GM18873 (cell line): ENCODE measurements around the gene PHF21A.
"Not testable (repeated sequence)": the region's sequence is repeated elsewhere in the genome, so short reads cannot be mapped to it uniquely, and the experiment has no call there.

Source experiments
- ATAC-seq: cut with Tn5 transposase; IDR thresholded peaks from one replicate; pipeline ENCODE4 v1.9.1; 2021; ENCODE audit warnings: mild to moderate bottlenecking, moderate library complexity, moderate number of reproducible peaks; ENCODE audit not compliant: unreplicated experiment, low FRiP score

PHF21A gene

GRCh38 chr11:45907911-45908370 lies 213.3 kb downstream of the PHF21A start:
- no peak for ATAC-seq

DNA sequence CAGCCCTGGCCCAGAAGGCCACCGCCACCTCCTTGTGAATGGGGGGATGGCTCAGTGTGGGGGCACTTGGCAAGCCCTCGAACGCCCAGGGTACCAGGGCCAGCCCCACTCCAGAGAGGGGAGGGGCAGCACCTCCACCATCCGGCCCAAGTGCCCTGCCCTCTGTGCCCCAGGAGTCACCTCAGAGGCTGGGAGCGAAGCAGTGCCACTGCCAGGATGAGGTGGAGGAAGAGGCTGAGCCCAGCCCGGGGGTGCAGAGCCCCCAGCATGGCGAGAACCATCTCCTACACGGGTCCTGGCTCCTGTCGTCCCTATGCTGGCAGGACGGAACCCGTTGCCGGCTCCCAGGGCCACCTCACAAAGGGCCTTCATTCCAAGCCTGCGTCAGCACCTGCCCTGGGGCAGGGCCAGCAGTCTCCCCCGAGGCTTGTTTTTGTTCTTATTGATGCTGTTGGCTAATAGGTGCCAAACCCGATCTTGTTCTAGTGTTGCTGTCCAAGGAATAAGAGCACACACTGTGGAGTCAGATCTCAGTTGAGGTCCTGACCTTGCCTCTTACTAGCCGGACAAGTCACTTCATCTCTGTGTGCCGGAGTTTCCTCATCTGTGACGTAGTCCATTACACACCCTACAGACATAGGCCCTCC lies 214.2 kb downstream of the PHF21A start, which contains the start of gene FREY1:
Gene FREY1, minus strand, starts transcription at position 307 of the 647 bp plus-strand sequence. Its CDS starts 26 bp downstream, at position 281.
- ATAC-seq: no peak

- no peak for ATAC-seq
Measured at GRCh38 chr11:45906096-45906682, 215.1 kb downstream of the PHF21A start.

DNA sequence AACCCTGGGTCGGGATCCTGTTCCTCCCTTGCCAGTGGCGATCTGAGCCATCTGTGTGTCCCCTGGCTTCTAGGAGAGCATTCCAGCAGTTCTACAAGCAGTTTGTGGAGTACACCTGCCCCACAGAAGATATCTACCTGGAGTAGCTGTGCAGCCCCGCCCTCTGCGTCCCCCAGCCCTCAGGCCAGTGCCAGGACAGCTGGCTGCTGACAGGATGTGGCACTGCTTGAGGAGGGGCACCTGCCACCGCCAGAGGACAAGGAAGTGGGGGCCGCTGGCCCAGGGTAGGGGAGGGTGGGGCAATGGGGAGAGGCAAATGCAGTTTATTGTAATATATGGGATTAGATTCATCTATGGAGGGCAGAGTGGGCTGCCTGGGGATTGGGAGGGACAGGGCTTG lies 215.7 kb downstream of the PHF21A start:
- ATAC-seq: not testable (repeated sequence)

DNA sequence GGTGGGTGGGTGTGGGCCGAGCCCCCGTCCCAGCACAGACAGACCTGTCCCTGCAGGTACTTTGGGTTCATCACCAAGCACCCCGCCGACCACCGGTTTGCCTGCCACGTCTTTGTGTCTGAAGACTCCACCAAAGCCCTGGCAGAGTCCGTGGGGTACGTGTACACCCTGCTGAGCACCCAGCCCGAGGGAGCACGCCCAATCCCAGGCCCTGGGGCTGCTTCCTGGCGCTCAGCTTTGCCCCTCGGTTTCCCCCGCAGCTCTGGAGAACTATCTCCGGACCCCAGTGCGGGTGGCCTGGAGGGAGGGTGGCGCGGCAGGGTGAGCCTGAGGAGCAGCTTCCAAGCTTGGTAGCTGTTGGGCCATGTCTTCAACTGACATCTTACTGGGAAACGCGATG lies 216.2 kb downstream of the PHF21A start:
- ATAC-seq: no peak

- ATAC-seq: no peak
Measured at GRCh38 chr11:45904309-45904915, 216.8 kb downstream of the PHF21A start.

DNA sequence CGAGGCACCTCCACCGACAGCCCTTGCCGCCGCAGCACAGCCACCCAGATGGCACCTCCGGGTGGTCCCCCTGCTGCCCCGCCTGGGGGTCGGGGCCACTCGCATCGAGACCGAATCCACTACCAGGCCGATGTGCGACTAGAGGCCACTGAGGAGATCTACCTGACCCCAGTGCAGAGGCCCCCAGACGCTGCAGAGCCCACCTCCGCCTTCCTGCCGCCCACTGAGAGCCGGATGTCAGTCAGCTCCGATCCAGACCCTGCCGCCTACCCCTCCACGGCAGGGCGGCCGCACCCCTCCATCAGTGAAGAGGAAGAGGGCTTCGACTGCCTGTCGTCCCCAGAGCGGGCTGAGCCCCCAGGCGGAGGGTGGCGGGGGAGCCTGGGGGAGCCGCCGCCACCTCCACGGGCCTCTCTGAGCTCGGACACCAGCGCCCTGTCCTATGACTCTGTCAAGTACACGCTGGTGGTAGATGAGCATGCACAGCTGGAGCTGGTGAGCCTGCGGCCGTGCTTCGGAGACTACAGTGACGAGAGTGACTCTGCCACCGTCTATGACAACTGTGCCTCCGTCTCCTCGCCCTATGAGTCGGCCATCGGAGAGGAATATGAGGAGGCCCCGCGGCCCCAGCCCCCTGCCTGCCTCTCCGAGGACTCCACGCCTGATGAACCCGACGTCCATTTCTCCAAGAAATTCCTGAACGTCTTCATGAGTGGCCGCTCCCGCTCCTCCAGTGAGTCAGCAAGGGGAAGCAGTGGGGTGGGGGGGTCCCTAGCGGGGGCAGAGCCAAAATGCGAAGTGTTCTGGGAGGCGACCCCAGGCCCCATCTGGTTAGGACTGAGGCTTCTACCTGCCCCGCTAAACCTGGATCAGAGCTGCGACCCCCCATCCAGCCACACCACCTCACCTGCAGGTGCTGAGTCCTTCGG lies 218.5 kb downstream of the PHF21A start:
- ATAC-seq: no peak

DNA sequence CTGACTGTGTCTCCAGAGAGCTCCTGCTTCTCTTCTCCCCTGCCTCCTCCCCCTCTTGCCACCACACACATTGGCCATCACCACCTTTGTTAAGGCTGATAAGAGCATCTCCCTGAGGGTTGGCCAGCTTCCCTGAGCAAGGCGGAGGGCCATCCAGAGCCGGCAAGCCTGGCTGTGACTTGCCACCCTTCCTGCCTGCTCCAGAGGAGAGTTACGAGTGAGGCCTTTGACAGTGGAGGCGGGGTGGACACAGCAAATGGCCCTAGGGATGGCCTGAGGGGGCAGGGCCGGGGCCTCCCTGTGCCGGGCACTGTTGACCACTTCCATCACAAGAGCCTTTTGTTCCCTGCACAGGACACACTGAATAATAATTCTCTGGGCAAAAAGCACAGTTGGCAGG lies 219.6 kb downstream of the PHF21A start:
- no peak for ATAC-seq

DNA sequence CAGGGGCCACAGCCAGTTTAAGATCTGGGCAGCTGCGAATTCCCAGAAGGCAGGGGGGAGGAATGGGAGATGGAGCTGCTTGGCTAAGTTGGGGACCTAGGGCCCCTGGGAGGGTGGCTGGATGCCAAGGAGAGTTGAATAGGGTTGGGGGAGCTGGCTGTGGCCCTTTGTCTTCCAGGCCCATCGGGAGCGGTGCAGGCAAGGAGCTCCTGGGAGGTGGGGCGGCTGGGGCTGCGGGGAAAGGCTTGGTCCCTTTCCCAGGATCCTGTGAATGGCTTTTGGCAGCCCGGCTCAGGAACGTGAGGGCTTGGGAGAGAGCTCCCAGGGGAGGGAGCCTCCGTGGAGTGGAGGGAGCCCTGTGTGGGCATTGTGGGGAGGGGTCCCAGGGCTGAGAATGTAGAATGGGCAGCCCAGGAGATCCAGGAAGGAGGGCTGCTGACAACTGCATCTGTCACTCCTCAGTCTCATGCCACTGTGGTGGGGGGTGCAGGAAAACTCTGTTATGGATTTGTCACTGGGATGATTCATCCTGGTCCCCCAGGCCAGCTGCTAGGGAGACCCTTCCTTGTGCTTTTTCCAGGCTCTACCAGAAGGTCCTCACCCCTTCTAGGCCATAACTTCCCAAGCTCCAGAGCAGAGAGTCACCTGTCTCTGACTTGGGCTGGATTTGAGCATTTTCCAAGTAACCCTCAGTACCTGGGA lies 220.2 kb downstream of the PHF21A start:
- no peak for ATAC-seq

GRCh38 chr11:45900175-45900800 lies 221.0 kb downstream of the PHF21A start:
- not testable (repeated sequence) for ATAC-seq

- no peak for ATAC-seq
Measured at GRCh38 chr11:45899448-45900174, 221.6 kb downstream of the PHF21A start.

DNA sequence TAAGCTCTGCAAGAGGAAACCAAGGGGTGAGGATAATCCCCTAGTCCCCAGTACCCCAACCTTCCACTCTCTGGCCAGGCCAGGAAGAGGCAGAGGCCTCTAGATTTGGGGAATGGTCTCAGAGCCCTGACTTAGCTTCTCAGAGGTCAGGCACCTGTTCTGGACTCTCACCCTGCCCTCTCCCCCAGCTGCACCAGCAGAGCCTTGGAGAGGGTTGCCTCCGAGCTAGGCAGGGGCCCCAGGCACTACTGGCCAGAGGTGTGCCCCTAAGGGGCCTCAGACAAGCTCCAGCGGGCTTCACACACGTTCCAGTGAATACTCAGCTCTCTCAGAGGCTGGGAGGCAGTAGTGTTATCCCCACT lies 222.2 kb downstream of the PHF21A start:
- no peak for ATAC-seq

GRCh38 chr11:45897556-45897955 lies 223.7 kb downstream of the PHF21A start:
- no peak for ATAC-seq

GRCh38 chr11:45896422-45896984 lies 224.8 kb downstream of the PHF21A start:
- ATAC-seq: no peak

- no peak for ATAC-seq
Measured at GRCh38 chr11:45895553-45896259, 225.5 kb downstream of the PHF21A start.

- ATAC-seq: no peak
Measured at GRCh38 chr11:45894555-45895247, 226.6 kb downstream of the PHF21A start.

GRCh38 chr11:45892856-45893255 lies 228.4 kb downstream of the PHF21A start:
- ATAC-seq: no peak
